LNCAP (cell line): Measurements from ENCODE around the gene RPL11.

Experiments
- TF ChIP-seq, protein P1 (sequence below): fragments of 450-650 bp; IDR thresholded peaks from 2 replicates; pipeline ENCODE4 v1.5.1; 2017; ENCODE audit warnings: mild to moderate bottlenecking

Gene RPL11

DNA sequence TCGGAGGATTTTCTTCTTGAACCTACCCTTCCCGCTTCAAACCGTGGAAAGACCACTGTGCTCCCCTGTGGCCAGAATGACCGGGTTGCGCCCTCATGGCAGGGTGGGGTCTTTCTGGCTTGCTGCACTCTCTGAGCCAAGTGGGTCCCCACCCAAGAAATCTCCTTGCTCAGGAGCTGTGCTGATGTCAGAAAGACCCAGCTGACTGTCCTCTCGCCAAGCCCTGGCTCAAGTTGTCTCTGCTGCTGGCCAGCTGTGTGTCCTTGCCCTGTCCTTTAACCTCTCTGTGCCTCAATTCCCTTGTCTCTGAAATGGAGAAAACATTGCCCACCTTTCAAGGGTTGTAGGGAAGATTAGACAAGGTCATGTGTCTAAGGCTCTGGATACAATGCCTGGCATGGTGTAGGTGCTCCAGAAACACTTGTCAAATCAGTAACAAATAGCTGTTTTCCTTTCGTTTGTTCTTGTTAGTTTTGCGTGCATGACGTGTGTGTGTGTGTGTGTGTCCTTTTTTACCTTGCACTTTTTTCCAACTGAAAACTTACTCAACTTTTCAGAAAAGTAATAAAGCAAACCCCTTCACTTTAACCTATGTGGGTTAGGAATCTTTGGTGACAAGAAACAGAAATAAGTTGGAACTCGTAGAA is 41.1 kb upstream of the RPL11 start:
- TF ChIP-seq, protein P1, sequence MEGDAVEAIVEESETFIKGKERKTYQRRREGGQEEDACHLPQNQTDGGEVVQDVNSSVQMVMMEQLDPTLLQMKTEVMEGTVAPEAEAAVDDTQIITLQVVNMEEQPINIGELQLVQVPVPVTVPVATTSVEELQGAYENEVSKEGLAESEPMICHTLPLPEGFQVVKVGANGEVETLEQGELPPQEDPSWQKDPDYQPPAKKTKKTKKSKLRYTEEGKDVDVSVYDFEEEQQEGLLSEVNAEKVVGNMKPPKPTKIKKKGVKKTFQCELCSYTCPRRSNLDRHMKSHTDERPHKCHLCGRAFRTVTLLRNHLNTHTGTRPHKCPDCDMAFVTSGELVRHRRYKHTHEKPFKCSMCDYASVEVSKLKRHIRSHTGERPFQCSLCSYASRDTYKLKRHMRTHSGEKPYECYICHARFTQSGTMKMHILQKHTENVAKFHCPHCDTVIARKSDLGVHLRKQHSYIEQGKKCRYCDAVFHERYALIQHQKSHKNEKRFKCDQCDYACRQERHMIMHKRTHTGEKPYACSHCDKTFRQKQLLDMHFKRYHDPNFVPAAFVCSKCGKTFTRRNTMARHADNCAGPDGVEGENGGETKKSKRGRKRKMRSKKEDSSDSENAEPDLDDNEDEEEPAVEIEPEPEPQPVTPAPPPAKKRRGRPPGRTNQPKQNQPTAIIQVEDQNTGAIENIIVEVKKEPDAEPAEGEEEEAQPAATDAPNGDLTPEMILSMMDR, result no peak

DNA sequence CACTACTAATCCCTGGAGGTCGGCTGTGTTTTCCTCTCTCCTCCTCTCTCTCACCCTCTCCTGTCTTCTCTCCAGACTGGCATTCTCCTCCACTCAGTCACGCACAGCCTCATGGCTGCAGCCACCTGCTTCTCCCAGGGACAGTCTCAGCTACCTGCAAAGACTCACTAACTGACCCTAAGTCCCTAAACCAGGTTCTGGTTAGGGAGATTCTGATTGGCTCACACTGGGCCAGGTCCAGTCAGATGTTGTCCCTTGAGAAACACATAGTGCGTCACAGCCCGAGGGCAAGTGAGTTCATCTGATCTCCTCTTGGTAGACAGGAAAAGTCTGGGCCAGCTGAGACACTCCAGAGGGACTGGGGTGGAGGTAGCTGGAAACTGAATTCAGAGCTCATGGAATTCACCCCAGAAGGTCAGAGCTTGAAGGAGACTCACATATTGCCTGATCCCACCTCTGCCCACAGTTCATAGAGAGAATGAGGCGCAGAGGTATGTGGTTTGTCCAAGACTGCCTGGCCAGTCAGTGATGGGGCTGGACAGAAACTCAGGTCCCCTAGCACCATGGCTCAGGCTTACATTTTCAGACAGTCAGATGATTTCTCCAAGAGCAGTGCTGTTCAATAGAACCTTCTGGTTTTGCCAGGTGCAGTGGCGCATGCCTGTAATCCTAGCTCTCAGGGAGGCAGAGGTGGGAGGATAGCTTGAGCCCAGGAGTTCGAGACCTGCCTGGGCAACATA is 40.4 kb upstream of the RPL11 start:
- TF ChIP-seq, protein P1, result no peak

DNA sequence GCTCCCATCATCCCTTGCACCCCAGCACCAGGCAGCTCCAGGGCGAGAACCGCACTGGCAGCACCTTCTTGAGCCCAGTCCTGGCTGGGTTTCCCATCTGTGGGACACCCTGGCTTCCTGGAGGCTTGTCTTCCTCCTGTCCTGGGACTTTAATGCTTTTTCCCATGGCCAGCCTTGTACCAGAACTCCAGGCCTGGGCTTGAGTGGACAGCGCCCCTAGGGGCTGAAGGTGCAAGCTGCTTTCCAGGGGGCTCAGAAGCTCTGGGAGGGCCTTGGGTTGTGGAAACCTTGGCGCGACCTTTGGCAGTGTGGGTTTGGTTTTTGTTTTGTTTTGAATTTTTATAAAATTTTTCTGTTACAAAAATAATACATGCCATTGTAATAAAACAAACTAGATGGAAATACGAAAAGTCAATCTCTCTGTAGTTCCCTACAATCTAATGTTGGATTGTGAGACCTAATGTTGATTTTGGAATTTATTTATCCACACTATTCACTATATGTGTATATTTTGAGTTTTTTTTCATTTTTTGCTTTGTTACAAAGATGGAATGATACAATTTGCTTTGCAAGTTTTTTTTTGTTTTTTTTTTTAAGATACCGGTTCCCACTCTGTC is 33.8 kb upstream of the RPL11 start:
- TF ChIP-seq, protein P1, result peak; percentile 67

DNA sequence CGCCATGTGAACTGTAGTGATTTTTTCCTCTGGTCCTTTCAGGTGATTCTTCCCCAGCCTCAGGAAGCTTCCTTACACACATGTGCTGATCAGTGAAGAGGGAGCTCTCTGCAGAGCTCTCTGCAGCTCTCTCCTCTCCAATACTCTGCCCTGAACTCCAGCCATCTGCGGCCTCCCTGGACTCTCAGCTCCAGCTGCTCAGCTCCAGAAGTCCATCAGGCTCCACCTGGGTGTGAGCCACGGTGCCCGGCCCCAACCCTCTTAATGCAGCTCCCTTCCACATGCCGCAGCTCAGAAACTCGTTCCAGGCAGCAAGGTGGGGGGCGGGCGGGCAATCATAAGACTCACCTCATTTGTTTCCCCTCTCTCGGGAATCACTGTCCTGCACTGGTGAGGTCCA is 30.9 kb upstream of the RPL11 start:
- TF ChIP-seq, protein P1, result no peak

DNA sequence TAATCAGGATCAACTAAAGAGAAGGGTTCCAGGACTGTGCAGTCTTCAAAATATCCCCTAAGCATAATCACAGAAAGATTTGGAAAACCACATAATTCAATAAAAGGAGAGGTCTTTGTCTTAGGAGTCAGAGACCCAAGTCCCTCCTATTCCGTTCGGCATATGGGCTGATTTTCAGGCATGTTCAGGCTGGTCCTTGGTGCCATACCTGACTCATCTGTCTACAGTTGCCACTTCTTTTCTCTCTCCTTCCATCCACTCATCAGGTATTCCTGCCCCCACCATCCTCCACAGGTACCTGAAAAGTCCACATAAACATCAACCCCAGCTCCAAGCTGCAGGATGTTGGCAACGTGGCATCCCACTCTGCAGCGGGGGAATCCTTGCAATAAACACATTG is 29.7 kb upstream of the RPL11 start:
- TF ChIP-seq, protein P1, result no peak

DNA sequence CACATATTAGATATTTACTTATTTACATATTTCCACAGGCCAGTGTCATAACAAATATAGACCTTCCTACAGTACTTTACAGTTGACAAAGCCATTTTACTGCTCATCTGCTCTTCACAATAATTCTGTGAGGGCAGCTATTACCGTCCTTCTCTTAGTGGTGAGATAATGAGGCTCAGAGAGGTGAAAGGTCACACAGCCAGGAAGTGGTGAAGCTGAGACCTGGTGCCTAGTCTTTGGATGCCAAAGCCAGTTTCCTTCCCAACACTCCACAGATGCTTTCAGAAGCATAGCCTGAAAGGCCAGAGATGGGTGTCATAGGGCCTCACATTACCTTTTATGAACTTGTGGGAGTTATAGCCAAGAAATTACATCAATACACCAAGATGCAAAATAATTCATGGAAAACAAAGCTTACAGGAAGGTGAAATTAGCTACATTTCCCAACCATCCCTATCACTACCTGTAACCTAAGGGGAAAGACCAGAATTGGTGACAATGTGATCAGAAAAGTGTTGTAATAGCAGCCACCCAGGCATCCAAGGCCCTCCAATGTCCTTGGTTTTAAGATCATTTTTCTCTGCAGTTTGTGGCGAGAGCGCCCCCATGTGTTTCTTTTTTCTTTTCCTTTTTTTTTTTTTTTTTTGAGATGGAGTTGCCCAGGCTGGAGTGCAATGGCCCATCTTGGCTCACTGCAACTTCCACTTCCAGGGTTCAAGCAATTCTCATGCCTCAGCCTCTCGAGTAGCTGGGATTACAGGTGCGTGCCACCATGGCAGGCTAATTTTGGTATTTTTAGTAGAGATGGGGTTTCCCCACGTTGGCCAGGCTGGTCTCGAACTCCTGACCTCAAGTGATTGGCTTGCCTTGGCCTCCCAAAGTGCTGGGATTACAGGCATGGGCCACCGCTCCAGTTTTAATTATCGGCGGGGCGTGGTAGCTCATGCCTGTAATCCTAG is 26.5 kb upstream of the RPL11 start:
- TF ChIP-seq, protein P1, result no peak

DNA sequence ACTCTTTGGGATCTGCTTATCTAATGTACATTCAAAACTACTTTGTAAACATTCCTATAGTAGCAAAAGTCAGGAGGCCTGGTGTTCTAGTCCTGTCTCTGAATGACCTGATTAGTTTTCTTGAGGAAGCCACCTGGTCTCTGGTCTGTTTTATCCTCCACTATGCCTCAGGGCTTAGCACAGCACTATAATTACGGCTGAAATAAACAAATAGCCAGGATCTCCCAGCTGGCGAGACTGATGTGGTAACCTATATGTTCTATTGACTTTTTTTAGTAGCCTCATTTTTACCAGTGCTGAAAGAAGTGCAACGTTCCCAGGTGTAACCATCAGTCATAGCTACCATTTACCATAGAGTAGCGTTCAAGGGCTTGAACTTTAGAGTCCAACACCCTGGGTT is 24.2 kb upstream of the RPL11 start:
- TF ChIP-seq, protein P1, result no peak
